ENCODE data around the gene BCL7B.
"Not testable (repeated sequence)": the region's sequence is repeated elsewhere in the genome, so short reads cannot be mapped to it uniquely, and the experiment has no call there.

Gene BCL7B

DNA sequence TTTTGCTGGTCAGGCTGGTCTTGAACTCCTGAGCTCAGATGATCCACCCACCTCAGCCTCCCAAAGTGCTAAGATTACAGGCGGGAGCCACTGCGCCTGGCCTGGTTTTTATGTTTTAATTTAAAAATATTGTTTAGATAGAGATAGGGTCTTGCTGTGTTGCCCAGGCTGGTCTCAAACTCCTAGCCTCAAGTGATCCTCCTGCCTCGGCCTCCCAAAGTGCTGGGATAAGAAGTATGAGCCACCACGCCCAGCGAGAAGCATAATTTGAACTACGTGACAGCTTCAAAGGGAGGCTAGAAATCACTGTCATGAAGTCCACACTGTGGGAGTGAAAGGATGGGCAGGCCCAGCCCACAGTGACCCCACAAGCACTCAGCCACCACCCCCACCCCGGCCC, 21.6 kb downstream of the BCL7B start:
- not testable (repeated sequence) for DNase-seq (ENCODE audit: low read depth in 2 of 2)

DNA sequence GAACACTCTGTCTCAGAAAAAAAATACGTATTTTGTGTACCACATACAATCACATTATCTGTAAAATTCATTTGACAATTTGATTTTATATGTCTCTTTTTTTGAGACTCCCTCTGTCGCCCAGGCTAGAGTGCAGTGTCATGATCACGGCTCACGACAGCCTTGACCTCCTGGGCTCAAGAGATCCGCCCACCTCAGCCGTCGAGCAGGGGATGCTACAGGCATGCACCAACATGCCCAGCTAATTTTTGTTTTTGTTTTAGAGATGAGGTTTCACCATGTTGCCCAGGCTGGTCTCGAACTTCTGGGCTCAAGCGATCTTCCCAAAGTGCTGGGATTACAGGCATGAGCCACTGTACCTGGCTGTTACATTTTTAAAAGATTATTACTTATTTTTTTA, 23.7 kb downstream of the BCL7B start:
- DNase-seq (ENCODE audit: low read depth in 2 of 2) = no peak

DNA sequence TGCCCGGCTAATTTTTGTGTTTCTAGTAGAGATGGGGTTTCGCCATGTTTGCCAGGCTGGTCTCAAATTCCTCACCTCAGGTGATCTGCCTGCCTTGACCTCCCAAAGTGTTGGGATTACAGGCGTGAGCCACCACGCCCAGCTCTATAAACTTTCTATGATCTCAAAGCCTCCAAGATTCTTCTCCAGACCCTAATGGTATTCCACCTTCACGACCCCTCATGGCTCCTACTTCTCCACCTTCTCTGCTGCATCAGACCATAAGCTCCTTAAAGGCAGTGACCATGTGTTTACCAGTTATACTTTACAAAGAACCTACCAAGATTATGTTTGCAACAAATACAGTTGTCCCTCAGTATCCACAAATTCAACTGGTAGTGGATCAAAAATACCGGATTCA, 25.3 kb downstream of the BCL7B start:
- DNase-seq (ENCODE audit: low read depth in 2 of 2) = no peak

DNA sequence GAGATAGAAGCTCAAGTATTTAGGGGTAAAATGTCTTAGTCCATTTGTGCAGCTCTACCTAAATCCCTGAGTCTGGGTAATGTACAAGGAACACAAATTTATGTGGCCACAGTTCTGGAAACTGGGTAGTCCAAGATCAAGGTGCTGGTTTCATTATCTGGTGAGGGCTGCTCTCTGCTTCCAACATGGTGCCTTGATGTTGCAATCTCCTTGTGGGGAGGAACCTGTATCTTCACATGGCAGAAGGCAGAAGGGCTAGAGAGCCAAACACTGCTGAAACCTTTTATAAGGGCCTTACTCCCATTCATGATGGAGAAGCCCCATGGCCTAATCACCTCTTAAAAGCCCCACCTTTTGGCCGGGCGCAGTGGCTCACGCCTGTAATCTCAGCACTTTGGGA, 26.7 kb downstream of the BCL7B start:
- DNase-seq (ENCODE audit: low read depth in 2 of 2) = no peak

DNA sequence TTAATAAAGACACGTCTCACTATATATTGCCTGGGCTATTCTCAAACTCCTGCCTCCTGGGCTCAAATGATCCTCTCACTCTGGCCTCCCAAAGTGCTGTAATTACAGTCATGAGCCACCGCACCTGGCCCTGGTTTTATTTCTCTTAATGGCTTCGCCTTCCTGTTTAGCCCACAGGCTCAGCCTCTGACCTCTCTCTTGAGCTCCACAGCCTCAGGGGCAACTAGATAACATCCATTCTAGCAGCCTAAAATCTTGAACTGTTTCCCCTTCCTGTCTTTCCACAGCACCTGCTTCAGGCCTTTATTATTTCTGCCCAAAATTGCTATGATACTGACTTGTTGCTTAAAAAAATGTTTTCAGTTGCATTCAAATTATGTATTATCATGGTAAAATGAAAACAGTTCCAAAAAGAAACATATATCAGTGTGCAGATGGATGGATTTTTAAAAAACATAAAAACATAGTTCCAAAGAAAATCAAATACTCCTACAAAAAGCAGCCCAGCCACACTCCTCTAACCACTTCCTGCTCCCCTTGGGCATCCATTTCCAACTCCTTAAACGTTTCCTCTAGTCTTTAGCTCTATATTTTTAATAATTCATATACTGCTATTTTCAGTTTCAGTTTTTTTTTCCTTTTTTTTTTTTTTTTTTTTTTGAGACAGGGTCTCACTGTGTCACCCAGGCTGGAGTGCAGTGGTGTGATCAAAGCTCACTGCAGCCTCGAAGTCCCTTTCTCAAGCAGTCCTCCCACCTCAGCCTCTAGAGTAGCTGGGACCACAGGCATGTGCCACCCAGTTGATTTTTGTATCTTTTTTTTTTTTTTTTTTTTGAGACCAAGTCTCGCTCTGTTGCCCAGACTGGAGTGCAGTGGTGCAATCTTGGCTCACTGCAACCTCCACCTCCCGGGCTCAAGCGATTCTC, 30.3 kb downstream of the BCL7B start:
- no peak for DNase-seq (ENCODE audit: low read depth in 2 of 2)

DNA sequence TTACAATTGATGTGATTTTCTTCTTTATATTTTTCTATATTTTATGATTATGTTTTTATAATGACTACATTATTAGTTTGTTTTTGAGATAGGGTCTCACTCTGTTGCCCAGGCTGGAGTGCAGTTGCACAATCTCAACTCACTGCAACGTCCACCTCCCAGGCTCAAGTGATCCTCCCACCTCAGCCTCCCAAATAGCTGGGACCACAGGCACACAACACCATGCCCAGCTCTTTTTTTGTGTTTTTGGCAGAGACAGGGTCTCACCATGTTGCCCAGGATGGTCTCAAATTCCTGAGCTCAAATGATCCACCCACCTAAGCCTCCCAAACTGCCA, 31.4 kb downstream of the BCL7B start:
- DNase-seq (ENCODE audit: low read depth in 2 of 2) = not testable (repeated sequence)

DNA sequence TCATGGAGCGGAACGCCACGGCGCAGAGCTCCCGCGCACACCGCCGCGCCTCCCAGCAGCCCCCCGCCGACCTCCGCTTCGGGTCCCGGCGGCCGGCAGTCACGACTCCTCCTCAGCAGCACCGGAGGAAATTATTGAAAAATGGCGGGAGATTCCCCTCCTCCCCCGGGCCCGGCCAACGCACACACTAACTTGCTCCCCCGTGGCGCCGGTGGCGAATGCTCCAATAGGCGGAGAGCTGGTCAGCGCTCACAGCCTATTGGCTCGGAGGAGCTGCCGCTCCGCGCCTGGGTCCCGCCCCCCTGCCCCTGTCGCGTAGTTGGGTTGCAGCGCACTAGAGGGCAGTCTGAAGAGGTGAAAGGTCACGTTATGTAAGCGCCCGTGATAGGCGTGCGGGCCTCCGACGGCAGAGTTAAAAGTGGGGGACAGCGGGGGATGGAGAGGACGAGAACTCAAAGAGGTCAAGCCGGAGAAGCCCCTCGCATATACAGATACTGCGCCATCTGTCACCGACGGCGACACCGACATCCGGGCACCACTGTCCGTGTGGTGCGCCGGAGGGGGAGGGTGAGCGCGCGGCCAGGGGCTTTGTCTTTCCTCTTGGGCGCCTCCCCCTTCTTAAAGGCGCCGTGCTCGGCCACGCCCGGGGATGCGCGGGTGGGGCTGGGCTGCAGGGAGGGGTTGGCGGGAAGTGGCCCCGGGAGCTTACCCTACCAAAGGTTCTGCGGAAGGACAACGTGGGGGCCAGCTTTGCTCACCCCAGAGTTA, 35.2 kb downstream of the BCL7B start, which contains the start of gene BAZ1B:
TSS of gene BAZ1B (minus strand) at position 189 of the 768 bp plus-strand sequence. CDS start 360 bp downstream, outside the sequence.
- DNase-seq (ENCODE audit: low read depth in 2 of 2) = peak; percentile 94 to 95

DNA sequence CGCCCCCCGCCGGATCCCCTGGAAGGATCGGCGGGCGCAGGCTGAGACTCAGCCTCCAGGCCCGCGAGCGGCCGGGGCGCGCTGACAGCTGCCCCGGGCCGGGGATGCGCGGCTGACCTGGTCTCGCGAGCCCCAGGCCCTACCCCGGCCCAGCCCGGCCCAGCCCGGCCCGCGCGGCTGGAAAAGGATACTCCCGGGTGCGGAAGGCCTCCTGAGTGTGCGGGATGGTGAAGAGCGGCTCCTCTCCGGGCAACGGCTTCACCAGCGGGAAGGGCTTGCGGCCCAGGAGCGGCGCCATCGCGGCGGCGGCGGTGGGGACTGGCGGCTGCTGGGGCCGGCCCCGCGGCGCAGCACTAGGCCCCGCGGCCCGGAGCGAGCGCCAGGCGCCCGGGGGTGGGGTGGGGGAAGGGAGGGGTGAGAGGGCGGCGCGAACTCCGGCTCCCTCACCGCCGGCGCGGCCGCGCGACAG, 35.8 kb downstream of the BCL7B start:
- no peak for DNase-seq (ENCODE audit: low read depth in 2 of 2)

DNA sequence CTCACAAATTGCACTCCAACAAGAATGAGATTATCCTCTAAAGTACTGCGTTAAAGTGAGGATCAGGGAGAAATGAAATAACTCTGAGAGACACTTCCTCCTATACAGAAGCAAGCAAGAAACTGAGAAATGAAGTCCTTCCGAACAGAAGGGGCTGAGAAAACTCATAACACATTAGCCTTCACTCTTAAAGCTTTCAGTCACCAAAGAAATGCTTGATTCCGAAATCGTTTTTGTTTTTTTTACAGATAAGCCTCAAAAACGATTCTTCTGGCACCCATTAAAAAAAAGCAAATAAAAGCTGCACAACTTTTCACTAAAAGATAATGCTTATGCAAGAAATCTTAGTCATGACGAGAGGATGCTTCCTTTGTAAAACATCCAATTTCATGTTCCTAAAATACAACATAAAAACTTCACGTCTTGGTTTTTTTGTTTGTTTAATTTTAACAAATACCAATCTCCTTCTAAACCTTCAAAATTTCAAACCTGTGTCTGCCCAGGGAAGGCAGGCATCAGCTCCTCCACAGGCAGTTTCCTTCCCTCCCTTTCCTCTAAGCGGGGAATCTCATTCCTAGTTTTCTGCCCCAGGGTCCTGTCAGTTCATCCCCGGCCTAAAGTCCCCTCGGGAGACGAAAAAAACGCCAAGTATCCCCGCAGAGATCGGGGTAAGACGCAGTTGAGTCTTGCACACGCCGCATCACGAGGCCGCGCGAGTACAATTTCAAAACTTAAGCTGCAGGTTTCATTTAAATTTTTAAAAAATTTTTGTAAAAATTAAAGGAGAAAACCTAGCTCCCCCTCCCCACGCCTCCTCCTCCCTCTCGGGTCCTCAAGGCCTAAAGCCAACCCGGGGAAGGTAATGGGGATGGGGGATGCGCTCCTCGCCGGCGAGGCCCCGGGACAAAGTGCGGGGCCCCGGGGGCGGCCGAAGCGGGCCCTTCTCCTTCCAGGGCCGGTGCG, 36.5 kb downstream of the BCL7B start:
- DNase-seq (ENCODE audit: low read depth in 2 of 2) = no peak

DNA sequence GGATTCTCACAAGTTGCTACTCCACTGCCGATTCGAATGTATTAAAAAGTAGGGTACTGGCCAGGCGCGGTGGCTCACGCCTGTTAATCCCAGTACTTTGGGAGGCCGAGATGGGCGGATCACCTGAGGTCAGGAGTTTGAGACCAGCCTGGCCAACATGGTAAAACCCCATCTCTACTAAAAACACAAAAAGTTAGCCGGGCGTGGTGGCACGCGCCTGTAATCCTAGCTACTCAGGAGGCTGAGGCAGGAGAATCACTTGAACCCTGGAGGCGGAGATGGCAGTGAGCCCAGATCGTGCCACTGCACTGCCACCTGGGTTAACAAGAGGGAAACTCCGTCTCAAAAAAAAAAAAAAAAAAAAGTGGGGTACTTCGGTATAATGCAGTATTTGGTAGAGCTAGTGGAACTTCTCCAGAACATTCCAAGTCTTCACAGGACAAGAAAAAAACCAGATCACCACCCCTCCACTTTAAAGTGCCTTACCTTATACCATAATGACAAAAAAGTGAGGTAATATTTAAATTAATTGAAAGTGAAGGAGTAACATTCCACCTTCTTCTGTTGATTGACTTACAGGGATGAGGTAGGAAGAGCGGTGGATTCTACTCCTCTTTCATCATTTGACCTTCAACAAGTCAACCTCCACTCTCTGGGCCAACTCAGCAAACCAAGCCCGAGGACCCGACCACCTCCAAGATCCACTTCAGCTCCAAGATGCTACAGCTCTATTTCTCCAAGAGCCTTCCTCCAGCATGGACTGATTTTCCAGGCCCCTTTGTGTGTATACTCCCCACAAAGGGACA, 37.4 kb downstream of the BCL7B start:
- no peak for DNase-seq (ENCODE audit: low read depth in 2 of 2)

DNA sequence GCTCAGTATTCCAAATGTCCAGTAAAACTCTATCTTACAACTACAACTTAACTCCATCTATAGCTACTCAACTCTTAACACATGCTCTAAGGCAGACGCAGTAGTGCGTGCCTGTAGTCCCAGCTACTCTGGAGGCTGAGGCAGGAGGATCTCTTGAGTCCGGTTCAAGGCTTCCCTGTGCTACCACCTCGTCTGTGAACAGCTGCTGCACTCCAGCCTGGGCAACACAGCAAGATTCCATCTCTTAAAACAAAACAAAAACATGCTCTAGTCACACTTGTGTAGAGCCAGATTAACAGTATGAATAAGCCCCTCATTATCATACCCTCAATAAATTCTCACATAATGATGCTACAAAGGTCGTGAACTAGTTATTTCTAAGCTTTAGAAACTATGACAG, 39.0 kb downstream of the BCL7B start:
- no peak for DNase-seq (ENCODE audit: low read depth in 2 of 2)

DNA sequence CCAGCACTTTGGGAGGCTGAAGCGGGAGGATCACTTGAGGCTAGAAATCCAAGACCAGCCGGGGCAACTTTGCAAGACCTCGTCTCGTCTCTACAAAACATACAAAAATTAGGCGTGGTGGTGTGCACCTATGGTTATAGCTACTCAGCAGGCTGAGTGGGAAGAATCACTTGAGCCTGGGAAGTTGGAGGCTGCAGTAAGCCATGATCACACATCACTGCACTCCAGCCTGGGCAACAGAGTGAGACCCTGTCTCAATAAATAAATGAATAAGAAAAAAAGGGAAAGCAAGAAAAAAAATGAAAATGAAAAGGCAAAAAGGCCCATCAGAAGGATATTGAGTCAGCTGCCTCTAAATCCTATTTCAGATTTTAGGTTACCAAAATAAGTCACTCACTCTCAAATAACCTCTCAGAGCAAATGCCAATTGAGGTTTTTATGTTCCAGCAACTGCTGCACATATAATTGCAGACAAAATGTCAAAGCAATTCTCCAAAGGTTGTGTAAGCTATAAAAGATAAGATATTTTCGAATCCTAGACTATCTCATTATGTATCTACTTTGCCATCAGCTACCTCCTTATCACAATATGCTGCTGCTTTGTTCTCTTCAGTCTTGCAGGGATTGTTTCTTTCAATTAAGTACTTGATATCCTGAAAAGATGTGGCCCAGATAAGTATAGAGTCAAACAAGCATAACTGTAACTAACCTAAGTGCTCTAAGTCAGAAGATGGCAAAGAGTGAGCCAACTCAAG, 40.1 kb downstream of the BCL7B start:
- no peak for DNase-seq (ENCODE audit: low read depth in 2 of 2)

DNA sequence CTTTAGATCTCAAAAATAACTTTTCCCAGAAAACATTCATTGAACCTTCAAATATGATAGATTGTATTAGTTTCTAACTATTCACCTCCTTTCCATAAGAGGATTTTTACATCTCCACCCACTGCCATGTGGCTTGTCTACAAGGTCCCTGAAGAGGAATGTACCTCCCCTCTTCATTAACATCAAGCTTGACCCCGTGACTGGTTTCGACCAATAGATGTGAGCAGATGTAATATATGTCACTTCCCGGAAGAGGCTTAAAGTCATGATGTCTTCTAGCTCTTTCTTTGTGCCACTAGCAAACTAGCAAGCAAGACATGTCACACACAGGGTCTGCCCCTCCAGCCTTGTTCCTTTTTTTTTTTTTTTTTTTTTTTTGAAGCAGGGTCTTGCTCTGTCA, 42.3 kb downstream of the BCL7B start:
- DNase-seq (ENCODE audit: low read depth in 2 of 2) = no peak

DNA sequence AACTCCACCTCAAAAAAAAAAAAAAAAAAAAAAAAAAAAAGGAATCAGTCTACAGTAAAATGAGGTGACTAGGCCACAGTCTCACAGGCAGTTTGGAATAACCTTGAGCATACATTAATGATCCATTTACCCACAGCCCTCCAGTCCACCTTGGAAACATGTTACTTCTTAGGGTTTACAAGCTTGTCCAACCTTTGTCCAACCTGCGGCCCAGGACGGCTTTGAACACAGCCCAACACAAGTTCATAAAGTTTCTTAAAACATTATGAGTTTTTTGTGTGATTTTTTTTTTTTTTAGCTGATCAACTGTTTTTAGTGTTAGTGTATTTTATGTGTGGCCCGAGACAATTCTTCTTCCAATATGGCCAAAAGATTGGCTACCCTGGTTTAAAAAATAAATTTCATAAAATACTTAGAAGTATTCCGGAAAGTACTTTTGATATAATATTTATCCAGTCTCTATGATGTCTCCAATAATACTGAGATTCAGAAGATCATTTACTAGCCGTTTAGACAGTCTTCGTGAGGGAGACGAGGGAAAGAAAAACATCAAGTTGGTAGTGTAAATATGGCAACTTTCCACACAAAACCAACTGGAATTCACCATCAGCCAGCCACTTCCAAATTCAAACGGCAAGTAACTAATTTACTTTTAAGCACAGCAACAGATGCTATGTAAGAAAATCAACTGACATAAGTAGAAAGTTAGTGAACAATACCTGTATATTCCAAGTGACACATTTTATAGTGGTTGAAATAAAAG, 45.3 kb downstream of the BCL7B start:
- DNase-seq (ENCODE audit: low read depth in 2 of 2) = no peak

DNA sequence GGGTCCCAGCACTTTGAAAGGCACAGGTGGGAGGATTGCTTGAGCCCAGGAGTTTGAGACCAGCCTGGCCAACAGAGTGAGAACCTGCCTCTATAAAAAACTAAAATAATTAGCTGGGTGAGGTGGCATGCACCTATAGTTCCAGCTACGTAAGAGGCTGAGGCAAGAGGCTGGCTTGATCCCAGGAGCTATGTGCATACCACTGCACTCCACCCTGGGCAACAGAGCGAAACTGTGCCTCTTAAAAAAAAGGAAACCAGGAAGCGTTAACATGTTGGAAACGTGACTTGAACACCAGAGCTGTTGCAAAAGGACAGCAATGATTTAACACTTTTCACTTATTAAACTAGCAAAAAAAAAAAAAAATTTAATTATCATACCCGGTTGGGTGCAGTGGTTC, 48.0 kb downstream of the BCL7B start:
- DNase-seq (ENCODE audit: low read depth in 2 of 2) = no peak

DNA sequence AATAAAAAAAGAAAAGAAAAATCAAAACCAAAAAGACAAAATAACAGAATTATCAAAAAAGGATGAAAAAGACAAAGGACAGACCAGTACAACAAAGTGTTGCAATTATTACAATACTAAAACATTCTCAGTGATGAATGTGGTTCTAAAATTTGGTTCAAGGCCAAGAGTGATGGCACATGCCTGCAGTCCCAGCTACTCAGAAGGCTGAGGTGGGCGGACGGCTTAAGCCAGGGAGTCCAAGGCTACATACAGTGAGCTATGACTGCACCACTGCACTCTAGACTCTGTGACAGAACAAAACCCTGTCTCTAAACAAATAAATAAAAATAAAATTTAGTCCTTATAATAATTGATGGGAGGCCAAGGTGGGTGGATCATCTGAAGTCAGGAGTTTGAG, 49.9 kb downstream of the BCL7B start:
- no peak for DNase-seq (ENCODE audit: low read depth in 2 of 2)

DNA sequence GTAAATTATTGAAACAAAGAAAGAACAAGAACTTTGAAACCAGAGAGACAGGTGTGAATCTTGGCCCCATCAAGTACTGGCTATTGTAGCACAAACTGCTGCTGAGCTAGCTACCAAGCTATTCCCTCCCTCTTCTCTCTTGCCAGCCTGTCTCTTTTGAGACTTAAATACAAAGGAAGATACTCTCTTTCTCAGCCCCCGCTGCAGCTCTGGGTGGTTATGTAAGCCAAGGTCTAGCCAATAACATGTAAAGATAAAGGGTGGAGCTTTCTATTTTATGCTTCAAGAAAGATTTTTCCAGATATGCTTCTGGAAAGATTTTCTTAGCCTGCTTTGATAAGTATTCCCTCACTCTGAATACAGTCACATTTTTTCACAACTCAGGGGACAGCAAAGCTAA, 52.6 kb downstream of the BCL7B start:
- DNase-seq (ENCODE audit: low read depth in 2 of 2) = no peak

DNA sequence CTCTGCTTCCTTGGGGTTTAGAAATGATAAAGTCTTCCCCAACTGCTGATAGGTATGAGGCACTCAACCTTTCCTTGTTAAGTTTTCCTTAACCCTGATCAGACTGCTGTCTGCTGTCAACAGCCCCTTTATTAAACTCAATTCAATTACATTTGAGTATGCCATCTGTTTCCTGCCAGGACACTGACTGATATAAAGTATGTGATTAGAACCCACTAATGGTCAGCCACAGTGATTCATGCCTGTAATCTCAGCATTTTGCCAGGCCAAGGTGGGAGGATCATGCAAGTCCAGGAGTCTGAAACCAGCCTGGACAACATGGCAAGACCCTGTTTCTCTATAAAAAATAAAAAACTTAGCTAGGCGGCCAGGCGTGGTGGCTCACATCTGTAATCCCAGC, 53.5 kb downstream of the BCL7B start:
- no peak for DNase-seq (ENCODE audit: low read depth in 2 of 2)

DNA sequence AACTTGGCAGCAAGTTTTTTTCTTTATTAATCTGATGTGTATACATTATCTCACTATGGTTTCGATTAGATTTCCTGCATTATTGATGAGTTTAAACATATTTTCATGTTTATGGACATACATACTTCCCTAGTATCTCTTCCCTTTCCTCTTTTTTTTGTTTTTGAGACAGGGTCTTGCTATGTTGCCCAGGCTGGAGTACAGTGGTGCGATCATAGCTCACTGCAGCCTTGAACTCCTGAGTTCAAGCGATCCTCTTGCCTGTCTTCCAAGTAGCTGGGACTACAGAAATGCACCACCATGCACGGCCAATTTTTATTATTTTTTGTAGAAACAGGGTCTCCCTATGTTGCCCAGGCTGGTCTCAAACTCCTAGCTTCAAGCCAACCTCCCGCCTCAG, 54.3 kb downstream of the BCL7B start:
- no peak for DNase-seq (ENCODE audit: low read depth in 2 of 2)
